ENCODE measurements around the gene ALPP.
"Not testable (repeated sequence)": the region's sequence is repeated elsewhere in the genome, so short reads cannot be mapped to it uniquely, and the experiment has no call there.

ALPP gene

DNA sequence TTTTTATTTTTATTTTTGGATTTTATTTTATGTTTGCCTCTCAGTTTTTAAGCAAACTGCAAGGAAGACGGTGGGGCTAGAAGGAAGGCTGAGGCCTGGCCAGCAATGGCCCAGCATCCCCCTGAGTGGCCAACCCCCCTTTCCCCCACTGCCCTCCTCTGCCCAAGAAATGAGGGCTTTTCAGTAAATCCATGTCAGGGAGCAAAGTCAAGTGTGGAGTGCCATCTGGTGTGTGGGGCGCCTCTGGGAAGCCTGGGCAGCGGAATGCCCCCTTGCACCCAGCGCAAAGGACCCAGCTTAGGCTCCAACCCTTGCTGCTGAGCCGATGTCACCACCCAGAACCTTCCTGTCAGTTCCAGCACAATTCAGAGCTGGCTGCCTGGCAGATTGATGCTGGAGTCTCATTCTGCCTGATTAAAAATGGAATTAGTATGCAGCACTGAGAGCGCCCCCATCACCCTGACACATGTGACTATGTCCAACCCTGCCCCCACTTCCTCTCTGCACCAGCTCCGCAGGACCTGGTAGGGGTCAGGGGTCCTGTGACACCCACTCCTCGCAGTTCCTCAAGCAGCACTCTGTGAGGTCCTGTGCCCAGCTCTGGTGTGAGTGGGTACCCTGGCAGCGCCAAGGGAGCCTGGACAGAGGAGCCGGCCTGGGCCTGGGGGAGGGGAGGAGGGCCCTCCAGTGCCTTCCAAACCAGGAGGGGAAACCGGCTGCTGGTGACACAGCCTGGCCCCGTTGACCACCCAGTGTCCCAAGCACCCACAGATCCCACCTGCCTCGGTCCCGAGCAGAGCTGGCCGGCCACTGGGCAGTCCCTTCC is 9.2 kb upstream of the ALPP start:
- TF ChIP-seq, protein P1, sequence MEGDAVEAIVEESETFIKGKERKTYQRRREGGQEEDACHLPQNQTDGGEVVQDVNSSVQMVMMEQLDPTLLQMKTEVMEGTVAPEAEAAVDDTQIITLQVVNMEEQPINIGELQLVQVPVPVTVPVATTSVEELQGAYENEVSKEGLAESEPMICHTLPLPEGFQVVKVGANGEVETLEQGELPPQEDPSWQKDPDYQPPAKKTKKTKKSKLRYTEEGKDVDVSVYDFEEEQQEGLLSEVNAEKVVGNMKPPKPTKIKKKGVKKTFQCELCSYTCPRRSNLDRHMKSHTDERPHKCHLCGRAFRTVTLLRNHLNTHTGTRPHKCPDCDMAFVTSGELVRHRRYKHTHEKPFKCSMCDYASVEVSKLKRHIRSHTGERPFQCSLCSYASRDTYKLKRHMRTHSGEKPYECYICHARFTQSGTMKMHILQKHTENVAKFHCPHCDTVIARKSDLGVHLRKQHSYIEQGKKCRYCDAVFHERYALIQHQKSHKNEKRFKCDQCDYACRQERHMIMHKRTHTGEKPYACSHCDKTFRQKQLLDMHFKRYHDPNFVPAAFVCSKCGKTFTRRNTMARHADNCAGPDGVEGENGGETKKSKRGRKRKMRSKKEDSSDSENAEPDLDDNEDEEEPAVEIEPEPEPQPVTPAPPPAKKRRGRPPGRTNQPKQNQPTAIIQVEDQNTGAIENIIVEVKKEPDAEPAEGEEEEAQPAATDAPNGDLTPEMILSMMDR (IDR thresholded peaks at IDR 0.05; ENCODE audit: borderline replicate concordance, insufficient read depth, low read depth, low read length) = no peak
- no peak overlapping the region for H3K4me3 ChIP-seq (ENCODE audit: low read depth, low read length)

- not testable (repeated sequence) for H3K4me3 ChIP-seq (ENCODE audit: low read depth, low read length)
Measured at GRCh38 chr2:232370007-232370406, 8.5 kb upstream of the ALPP start.

DNA sequence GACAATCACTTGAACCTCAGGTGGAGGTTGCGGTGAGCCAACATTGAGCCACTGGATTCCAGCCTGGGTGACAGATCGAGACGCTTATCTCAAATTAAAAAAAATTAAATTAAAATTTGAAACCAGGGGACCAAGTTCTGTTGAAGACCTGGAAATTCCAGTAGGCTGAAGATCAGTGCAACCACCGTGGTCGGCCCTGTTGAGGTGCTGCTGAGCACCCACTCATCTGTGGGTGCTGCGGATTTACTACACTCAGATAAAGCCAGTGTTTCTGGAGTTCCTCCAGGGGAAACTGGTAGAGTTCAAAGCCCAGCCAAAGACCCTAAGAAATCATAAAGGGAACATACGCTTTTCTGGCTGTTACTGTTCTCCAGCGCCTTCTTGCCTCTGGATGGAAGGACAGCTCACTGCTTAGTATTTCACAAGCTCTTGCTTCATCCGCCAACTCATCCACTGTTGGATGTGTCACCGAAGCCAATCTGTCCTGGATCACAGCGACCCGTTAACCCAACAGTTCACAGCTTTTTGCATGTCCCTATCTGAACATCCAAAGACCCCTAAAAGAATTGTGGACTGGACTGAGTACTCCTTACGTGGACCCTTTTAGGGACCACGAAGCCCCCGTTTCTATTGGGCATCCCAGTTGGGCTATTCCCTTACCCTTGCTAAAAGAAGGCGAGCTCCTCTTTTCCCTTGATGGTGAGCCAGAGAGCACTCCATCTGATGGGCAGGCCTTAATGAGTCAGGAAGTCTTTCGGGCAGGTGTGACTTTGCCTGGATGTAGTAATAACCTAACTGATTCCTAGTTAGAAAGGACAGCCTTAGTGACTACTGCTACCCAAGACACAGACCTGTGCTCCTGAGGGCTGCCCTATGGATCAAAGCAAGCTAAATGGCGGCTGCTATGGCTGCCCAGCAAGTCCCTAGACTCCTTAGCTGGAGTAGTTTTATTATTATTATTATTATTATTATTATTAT is 6.0 kb upstream of the ALPP start:
- H3K4me3 ChIP-seq (ENCODE audit: low read depth, low read length) = no peak overlapping the region

DNA sequence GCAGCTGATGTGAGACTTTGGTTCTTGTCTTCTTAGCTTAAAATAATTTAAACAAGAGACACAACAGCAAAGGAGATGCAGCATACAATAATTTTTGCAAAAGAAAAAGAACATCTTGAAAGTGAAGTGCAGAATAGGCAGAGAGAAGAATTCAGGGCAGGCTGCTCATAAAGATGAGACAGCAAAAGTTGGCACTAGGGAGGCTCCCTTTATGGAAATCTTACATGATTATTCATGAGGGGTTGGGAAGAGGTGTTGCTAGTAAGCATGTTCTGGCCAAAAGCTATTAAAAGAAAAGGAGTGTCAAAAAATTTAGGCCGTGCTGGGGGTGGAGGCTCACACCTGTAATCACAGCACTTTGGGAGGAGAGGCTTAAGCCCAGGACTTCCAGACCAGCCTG is 4.2 kb upstream of the ALPP start:
- TF ChIP-seq, protein P1 (IDR thresholded peaks at IDR 0.05; ENCODE audit: borderline replicate concordance, insufficient read depth, low read depth, low read length) = no peak
- H3K4me3 ChIP-seq (ENCODE audit: low read depth, low read length) = no peak overlapping the region

More for the DNA sequence above, 6.0 kb upstream of the ALPP start:
- TF ChIP-seq, protein P1 (IDR thresholded peaks at IDR 0.05; ENCODE audit: borderline replicate concordance, insufficient read depth, low read depth, low read length) = no peak

- TF ChIP-seq, protein P1 (IDR thresholded peaks at IDR 0.05; ENCODE audit: borderline replicate concordance, insufficient read depth, low read depth, low read length) = no peak
- no peak overlapping the region for H3K4me3 ChIP-seq (ENCODE audit: low read depth, low read length)
Measured at GRCh38 chr2:232375164-232375563, 3.4 kb upstream of the ALPP start.

DNA sequence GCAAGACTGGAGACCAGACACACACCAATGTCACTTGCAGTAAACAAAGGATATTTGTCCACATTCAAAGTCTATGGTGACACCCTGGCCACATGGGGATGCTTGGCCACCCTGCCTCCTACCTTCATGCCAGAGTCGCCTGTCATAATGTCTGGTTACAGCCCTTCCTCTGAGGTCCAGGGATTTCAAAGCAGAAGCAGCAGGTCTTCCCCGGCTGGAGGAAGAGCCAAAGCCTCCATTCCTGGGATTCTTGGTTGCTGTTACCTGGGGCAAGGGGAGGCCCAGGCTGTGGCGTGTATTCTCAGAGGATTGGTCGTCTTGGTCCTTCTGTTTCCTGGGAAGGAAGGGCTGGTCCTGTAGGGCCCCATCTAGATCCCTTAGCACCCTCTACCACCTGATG is 2.3 kb upstream of the ALPP start:
- no peak overlapping the region for H3K4me3 ChIP-seq (ENCODE audit: low read depth, low read length)
- TF ChIP-seq, protein P1 (IDR thresholded peaks at IDR 0.05; ENCODE audit: borderline replicate concordance, insufficient read depth, low read depth, low read length) = no peak

GRCh38 chr2:232376713-232377112 is 1.8 kb upstream of the ALPP start:
- TF ChIP-seq, protein P1 (IDR thresholded peaks at IDR 0.05; ENCODE audit: borderline replicate concordance, insufficient read depth, low read depth, low read length) = no peak
- H3K4me3 ChIP-seq (ENCODE audit: low read depth, low read length) = no peak overlapping the region

All from GM12875 (cell line).